ENCODE results near the gene ACKR3. TPM values are rescaled to one million over a fixed set of nuclear protein-coding genes. Genes with fewer than 3 reads are reported as not detected.

The ACKR3 gene
- total RNA-seq, 4 donors from 2014 or later, result 5.9 to 29.5 (median 24.5) TPM

DNA sequence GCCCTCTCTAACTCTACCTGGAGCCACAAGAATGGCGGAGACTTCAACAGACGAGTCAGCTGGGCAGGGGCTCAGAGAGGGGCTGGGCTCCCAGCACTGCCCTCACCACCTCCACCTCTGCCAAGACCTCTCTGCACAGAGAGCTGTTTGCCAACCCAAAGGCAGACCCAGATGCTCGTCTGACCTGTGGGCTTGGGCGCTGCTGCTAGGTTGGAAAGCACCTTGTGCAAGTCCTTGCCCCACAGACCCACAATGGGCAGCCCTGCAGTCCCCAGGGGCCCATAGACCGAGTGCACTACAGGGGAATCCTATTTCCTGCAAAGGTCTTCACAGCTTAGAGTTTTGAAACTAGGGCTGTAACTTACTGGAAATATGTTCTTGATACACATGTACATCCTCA is 13.3 kb downstream of the ACKR3 start:
- H3K4me1 ChIP-seq, result peaks cover 0 to 29% (median 0%) of the 10 kb centered on the region in 3 donors
- H3K9me3 ChIP-seq, result no peaks in the 10 kb centered on the region
- H3K4me3 ChIP-seq, result no peak overlapping the region
- no peak for DNase-seq
- no peak overlapping the region for H3K27ac ChIP-seq
- TF ChIP-seq POLR2A (IDR thresholded peaks at IDR 0.05), result no peak
- TF ChIP-seq, protein P1, sequence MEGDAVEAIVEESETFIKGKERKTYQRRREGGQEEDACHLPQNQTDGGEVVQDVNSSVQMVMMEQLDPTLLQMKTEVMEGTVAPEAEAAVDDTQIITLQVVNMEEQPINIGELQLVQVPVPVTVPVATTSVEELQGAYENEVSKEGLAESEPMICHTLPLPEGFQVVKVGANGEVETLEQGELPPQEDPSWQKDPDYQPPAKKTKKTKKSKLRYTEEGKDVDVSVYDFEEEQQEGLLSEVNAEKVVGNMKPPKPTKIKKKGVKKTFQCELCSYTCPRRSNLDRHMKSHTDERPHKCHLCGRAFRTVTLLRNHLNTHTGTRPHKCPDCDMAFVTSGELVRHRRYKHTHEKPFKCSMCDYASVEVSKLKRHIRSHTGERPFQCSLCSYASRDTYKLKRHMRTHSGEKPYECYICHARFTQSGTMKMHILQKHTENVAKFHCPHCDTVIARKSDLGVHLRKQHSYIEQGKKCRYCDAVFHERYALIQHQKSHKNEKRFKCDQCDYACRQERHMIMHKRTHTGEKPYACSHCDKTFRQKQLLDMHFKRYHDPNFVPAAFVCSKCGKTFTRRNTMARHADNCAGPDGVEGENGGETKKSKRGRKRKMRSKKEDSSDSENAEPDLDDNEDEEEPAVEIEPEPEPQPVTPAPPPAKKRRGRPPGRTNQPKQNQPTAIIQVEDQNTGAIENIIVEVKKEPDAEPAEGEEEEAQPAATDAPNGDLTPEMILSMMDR (IDR thresholded peaks at IDR 0.05), result no peak
- no peaks in the 10 kb centered on the region for H3K27me3 ChIP-seq
- intact Hi-C loops (cut with DNase I), result no loop called here
- H3K36me3 ChIP-seq, result peaks cover 0 to 28% (median 12%) of the 10 kb centered on the region in 3 donors
- WGBS, 2 donors, result no CpG with 5 or more reads among the region's 5 CpGs

DNA sequence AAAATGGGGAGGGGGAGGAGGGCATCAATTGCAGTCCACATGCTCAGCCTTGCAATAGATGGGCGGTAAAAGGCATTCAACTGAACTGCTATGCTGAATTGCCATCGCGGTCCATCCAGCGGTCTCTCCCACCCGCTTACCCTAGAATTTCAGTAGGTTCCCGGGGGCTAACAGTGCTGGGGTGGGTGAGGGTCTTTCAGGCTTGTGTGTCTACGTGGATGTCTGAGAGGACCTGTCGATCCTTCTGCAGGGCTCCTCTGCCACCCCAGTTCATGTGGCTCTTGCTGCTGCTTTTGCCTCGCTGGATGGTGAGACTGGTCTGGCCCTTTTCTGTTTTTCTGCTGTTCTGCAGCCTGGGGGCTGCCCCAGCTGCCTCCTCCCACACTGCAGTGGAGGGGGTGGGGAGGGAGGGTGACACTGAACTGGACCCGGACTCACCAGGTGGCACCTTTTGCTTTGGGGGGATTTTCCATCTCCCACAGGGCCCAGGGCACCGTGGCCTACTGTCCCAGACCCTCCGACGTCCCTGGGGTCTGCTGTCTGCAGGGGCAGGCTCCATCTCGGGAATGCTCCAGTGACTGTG is 14.1 kb downstream of the ACKR3 start:
- H3K4me3 ChIP-seq, result no peak overlapping the region
- no peaks in the 10 kb centered on the region for H3K27me3 ChIP-seq
- H3K4me1 ChIP-seq, result peaks cover 0 to 26% (median 0%) of the 10 kb centered on the region in 3 donors
- peaks cover 0 to 28% (median 12%) of the 10 kb centered on the region in 3 donors for H3K36me3 ChIP-seq
- no peak for DNase-seq
- no peak overlapping the region for H3K27ac ChIP-seq
- intact Hi-C loops (cut with DNase I), result no loop called here
- no peaks in the 10 kb centered on the region for H3K9me3 ChIP-seq
- WGBS, 2 donors, result 93% methylated on average over 11 to 12 of the region's 14 CpGs
- TF ChIP-seq POLR2A (IDR thresholded peaks at IDR 0.05), result no peak
- TF ChIP-seq, protein P1 (IDR thresholded peaks at IDR 0.05), result no peak

DNA sequence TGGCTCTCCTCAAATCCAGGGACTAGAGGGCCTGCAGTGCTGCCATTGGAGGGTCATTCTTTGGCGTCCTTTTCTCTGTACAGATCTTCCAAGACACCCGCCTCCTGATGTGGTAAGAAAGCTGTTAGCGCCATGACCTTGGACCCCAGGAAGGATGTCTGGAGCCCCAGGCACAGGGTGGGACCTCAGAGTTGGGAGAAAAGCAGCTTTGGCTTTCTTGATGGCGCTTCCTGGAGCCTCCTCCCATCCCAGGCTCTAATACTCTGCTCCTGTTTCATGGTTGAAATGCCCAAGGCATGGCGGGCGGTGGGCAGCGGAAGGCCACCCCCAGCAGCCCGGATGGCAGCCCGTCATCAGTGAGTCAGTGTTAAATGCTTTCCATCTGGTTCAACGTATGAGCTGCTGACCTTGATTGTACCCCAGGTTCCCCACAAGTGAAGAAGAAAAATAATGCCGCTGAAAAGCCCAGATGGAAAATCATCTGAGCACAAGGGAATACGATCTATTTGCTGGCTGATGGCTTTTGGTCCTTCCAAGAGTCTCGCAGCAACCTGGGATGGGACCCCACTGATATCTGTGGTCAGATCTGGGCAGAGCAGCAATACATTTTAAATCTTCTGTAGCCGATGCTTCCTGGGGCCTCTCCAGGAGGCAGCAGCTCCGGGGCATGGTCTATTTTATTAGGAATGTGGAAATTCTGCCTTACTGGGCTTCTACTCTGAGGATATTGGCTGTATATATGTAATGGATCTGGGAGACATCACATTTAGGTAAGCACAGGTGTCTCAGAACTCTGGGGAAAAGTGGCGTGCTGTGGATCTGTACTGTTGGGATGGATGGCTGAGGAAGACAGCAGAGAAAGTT is 15.1 kb downstream of the ACKR3 start:
- H3K9me3 ChIP-seq, result no peaks in the 10 kb centered on the region
- H3K27ac ChIP-seq, result no peak overlapping the region
- TF ChIP-seq POLR2A (IDR thresholded peaks at IDR 0.05), result no peak
- TF ChIP-seq, protein P1 (IDR thresholded peaks at IDR 0.05), result no peak
- no peaks in the 10 kb centered on the region for H3K27me3 ChIP-seq
- WGBS, 2 donors, result 86 to 87% methylated on average over 15 of the region's 16 CpGs
- peaks cover 0 to 28% (median 12%) of the 10 kb centered on the region in 3 donors for H3K36me3 ChIP-seq
- H3K4me3 ChIP-seq, result no peak overlapping the region
- no peak for DNase-seq
- intact Hi-C loops (cut with DNase I), result no loop called here
- H3K4me1 ChIP-seq, result peaks cover 0 to 16% (median 0%) of the 10 kb centered on the region in 3 donors

DNA sequence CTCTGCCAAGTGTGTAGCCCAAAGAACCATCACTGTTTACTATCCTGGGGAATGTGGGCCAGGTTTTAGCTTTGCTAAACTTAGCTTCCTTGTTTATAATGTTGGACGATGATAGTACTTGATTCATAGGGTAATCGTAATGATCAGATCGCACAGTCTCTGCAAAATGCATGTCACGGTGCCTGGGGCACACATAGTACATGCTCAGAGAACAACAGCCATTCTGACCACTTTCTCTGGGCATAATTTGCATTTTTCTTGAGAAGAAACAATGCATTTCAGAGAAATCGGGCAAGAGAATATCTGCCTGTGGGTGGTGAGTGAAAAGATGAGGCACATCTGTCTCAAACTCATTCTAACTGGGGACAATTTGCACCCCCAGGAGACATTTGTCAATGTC is 16.3 kb downstream of the ACKR3 start:
- no peak for DNase-seq
- H3K27me3 ChIP-seq, result no peaks in the 10 kb centered on the region
- H3K36me3 ChIP-seq, result peaks cover 0 to 19% (median 8%) of the 10 kb centered on the region in 3 donors
- H3K9me3 ChIP-seq, result no peaks in the 10 kb centered on the region
- intact Hi-C loops (cut with DNase I), result no loop called here
- H3K27ac ChIP-seq, result no peak overlapping the region
- TF ChIP-seq POLR2A (IDR thresholded peaks at IDR 0.05), result no peak
- TF ChIP-seq, protein P1 (IDR thresholded peaks at IDR 0.05), result no peak
- 85 to 95% methylated on average over 5 of the region's 5 CpGs for WGBS, 2 donors
- H3K4me3 ChIP-seq, result no peak overlapping the region
- peaks cover 0 to 4% (median 0%) of the 10 kb centered on the region in 3 donors for H3K4me1 ChIP-seq

All from esophagus squamous epithelium (tissue), 5 donors.